SK-N-SH (cell line): Measurements from ENCODE around the gene ANGPTL7. TPM values are rescaled to one million over a fixed set of nuclear protein-coding genes. Genes with fewer than 3 reads are reported as not detected.

ENCODE experiments used
- CTCF ChIA-PET: fragments of 300-600, 350-600 bp; formaldehyde crosslinking; extraction: SDS; loops from one replicate; lab custom pipeline; 2021; lab: Yijun Ruan, JAX
- POLR2A ChIA-PET: fragments of 350-600 bp; sonication (Branson Sonifier 250); formaldehyde crosslinking; extraction: SDS; loops from one replicate; lab custom pipeline; 2020; ENCODE audit warnings: antibody characterized with exemption, inconsistent platforms; lab: Yijun Ruan, JAX
- DNase-seq: peaks from one replicate; pipeline ENCODE4 v3.0.0; 2012
- H2AFZ ChIP-seq: fragments of 200-600 bp; sonication (generic); 2 replicates; pipeline ENCODE4 v1.8.1; 2016; ENCODE audit warnings: antibody characterized with exemption, mild to moderate bottlenecking, low read depth
- H3F3A ChIP-seq: fragments of 200-600 bp; sonication (generic); replicated peaks from 2 replicates; pipeline ENCODE3; 2016; ENCODE audit warnings: antibody characterized with exemption, mild to moderate bottlenecking; ENCODE audit not compliant: insufficient read depth
- H3K27ac ChIP-seq, 2 experiments: fragments of 200-500 bp in 1 of 2; fragments of 200-600 bp in 1 of 2; sonication (Bioruptor generic) in 1 of 2; sonication (generic), shearing (Covaris generic) in 1 of 2; 2 replicates each; pipeline versions ENCODE4 v1.5.1 to v1.6.1; 2014 to 2016; ENCODE audit warnings: low read depth in 2 of 2, inconsistent platforms in 1 of 2, low read length in 1 of 2, mild to moderate bottlenecking in 1 of 2, mixed read lengths in 1 of 2
- H3K27me3 ChIP-seq: fragments of 200-600 bp; sonication (generic), shearing (Covaris generic); 2 replicates; pipeline ENCODE4 v1.6.1; 2016; ENCODE audit warnings: mixed run types; ENCODE audit not compliant: insufficient read depth
- H3K36me3 ChIP-seq, 2 experiments: fragments of 200-500 bp in 1 of 2; fragments of 200-600 bp in 1 of 2; sonication (Bioruptor generic) in 1 of 2; sonication (generic) in 1 of 2; replicated peaks in 1 of 2; 2 replicates each; pipeline versions ENCODE3 to v1.5.1; 2014 to 2016; ENCODE audit warnings: low read length in 1 of 2, mild to moderate bottlenecking in 1 of 2; ENCODE audit not compliant: insufficient read depth in 2 of 2, control insufficient read depth in 1 of 2
- H3K4me1 ChIP-seq, 2 experiments: fragments of 200-500 bp in 1 of 2; fragments of 200-600 bp in 1 of 2; sonication (Bioruptor generic) in 1 of 2; sonication (generic), shearing (Covaris generic) in 1 of 2; 2 replicates each; pipeline versions ENCODE4 v1.5.1 to v1.6.1; 2014 to 2016; ENCODE audit warnings: low read depth in 1 of 2, low read length in 1 of 2, mixed run types in 1 of 2; ENCODE audit not compliant: insufficient read depth in 2 of 2, control insufficient read depth in 1 of 2
- H3K4me2 ChIP-seq: fragments of 200-600 bp; sonication (generic), shearing (Covaris generic); 2 replicates; pipeline ENCODE4 v1.6.1; 2017; ENCODE audit warnings: mixed run types
- H3K4me3 ChIP-seq, 2 experiments: fragments of 200-500 bp in 1 of 2; fragments of 200-600 bp in 1 of 2; sonication (Bioruptor generic) in 1 of 2; sonication (generic), shearing (Covaris generic) in 1 of 2; 2 replicates each; pipeline versions ENCODE4 v1.5.1 to v1.8.1; 2014 to 2016; ENCODE audit warnings: low read depth in 2 of 2, inconsistent platforms in 1 of 2, low read length in 1 of 2, mild to moderate bottlenecking in 1 of 2, mixed read lengths in 1 of 2, moderate library complexity in 1 of 2
- H3K79me2 ChIP-seq: fragments of 200-600 bp; sonication (generic); 2 replicates; pipeline ENCODE4 v1.8.1; 2017; ENCODE audit warnings: mild to moderate bottlenecking; ENCODE audit not compliant: insufficient read depth
- H3K9ac ChIP-seq: fragments of 200-600 bp; sonication (generic); 2 replicates; pipeline ENCODE4 v1.6.1; 2017; ENCODE audit warnings: mixed run types
- H3K9me2 ChIP-seq: fragments of 200-600 bp; sonication (generic); 2 replicates; pipeline ENCODE4 v1.6.1; 2017; ENCODE audit warnings: mixed run types
- H3K9me3 ChIP-seq: fragments of 200-600 bp; sonication (generic); 2 replicates; pipeline ENCODE4 v1.6.1; 2017; ENCODE audit warnings: mixed run types, mild to moderate bottlenecking, moderate library complexity
- H4K20me1 ChIP-seq: fragments of 200-600 bp; sonication (generic); 2 replicates; pipeline ENCODE4 v1.6.1; 2017; ENCODE audit warnings: mild to moderate bottlenecking, mixed run types; ENCODE audit not compliant: insufficient read depth
- EP300 ChIP-seq, 2 experiments: IDR thresholded peaks; 2 replicates each; pipeline versions ENCODE4 v1.4.0 to v1.6.1; 2012; ENCODE audit warnings: borderline replicate concordance in 1 of 2, low read depth in 1 of 2, low read length in 1 of 2
- EZH2phosphoT487 ChIP-seq: fragments of 200-600 bp; sonication (generic); IDR thresholded peaks from 2 replicates; pipeline ENCODE4 v1.6.1; 2017; ENCODE audit warnings: low read depth, mixed run types, mild to moderate bottlenecking, antibody characterized with exemption, moderate library complexity, borderline replicate concordance
- FOXJ3 ChIP-seq: sonication (generic); formaldehyde crosslinking; IDR thresholded peaks from 2 replicates; pipeline ENCODE4 v1.5.1; 2020; ENCODE audit warnings: mild to moderate bottlenecking, missing genetic modification reagents
- FOXM1 ChIP-seq: IDR thresholded peaks from 2 replicates; pipeline ENCODE4 v1.4.0; 2012; ENCODE audit warnings: low read depth, mild to moderate bottlenecking
- MEF2A ChIP-seq: IDR thresholded peaks from 2 replicates; pipeline ENCODE4 v1.4.0; 2012; ENCODE audit warnings: low read depth, borderline replicate concordance
- MXI1 ChIP-seq: IDR thresholded peaks from 2 replicates; pipeline ENCODE4 v1.6.1; 2012; ENCODE audit warnings: mild to moderate bottlenecking, low read depth, low read length, improper control_type of control experiment
- NFIC ChIP-seq: IDR thresholded peaks from 2 replicates; pipeline ENCODE4 v1.4.0; 2012; ENCODE audit warnings: borderline replicate concordance
- PBX3 ChIP-seq: IDR thresholded peaks from 2 replicates; pipeline ENCODE4; 2012
- POLR2AphosphoS5 ChIP-seq: IDR thresholded peaks from 2 replicates; pipeline ENCODE4 v1.6.1; 2012; ENCODE audit warnings: low read depth, low read length
- REST ChIP-seq: IDR thresholded peaks from 2 replicates; pipeline ENCODE4 v1.6.1; 2012; ENCODE audit warnings: mild to moderate bottlenecking, low read depth, low read length, moderate library complexity
- RXRA ChIP-seq: IDR thresholded peaks from 2 replicates; pipeline ENCODE4 v1.4.0; 2012; ENCODE audit warnings: low read depth, mild to moderate bottlenecking, borderline replicate concordance
- SMC3 ChIP-seq: IDR thresholded peaks from 2 replicates; pipeline ENCODE4 v1.6.1; 2012; ENCODE audit warnings: low read depth, low read length, improper control_type of control experiment
- TAF1 ChIP-seq: IDR thresholded peaks from 2 replicates; pipeline ENCODE4 v1.6.1; 2012; ENCODE audit warnings: low read depth, mild to moderate bottlenecking, low read length, moderate library complexity, borderline replicate concordance
- TCF12 ChIP-seq: IDR thresholded peaks from 2 replicates; pipeline ENCODE4 v1.4.0; 2012
- USF1 ChIP-seq: IDR thresholded peaks from 2 replicates; pipeline ENCODE4 v1.4.0; 2012; ENCODE audit warnings: low read depth, borderline replicate concordance
- USF2 ChIP-seq: fragments of 150-350 bp; IDR thresholded peaks from 2 replicates; pipeline ENCODE4 v1.6.1; 2017; ENCODE audit warnings: antibody characterized with exemption, low read length, low read depth, borderline replicate concordance
- WGBS: methylation state at CpG from one replicate; pipeline ENCODE4 v1.1.6; 2017; ENCODE audit warnings: low lambda C conversion rate; 5-methylcytosine and 5-hydroxymethylcytosine counted together
- polyA plus RNA-seq, 3 experiments: library from polyadenylated mRNA; depleted of rRNA; stranded (reverse); fragments of >200 nt; gene quantifications; 2 replicates each; pipeline ENCODE4 v1.2.3, GENCODE V29; 2012

Gene ANGPTL7
- polyA plus RNA-seq, 1 of the 3 experiments (the other 2 are of a cell fraction), result 0.08 TPM

- H3K9me3 ChIP-seq, result no peaks in the 10 kb centered on the region
- H3K27me3 ChIP-seq, result no peaks in the 10 kb centered on the region
- H3K9ac ChIP-seq, result no peak overlapping the region
- peaks cover 78 to 80% of the 10 kb centered on the region in 2 experiments for H3K36me3 ChIP-seq
- H4K20me1 ChIP-seq, result no peaks in the 10 kb centered on the region
- H2AFZ ChIP-seq, result no peak overlapping the region
- H3K4me2 ChIP-seq, result no peak overlapping the region
- no peaks in the 10 kb centered on the region for H3F3A ChIP-seq
- no peaks in the 10 kb centered on the region for H3K9me2 ChIP-seq
- POLR2A ChIA-PET, result no interaction called here
- H3K4me3 ChIP-seq, result no peak overlapping the region
- TF ChIP-seq RXRA, result no peak
- TF ChIP-seq REST, result no peak
- TF ChIP-seq USF1, result no peak
- TF ChIP-seq MEF2A, result no peak
- TF ChIP-seq MXI1, result no peak
- TF ChIP-seq POLR2AphosphoS5, result no peak
- TF ChIP-seq SMC3, result no peak
- no peak for TF ChIP-seq NFIC
- no peak for TF ChIP-seq EZH2phosphoT487
- TF ChIP-seq PBX3, result no peak
- no peak for TF ChIP-seq FOXM1
- TF ChIP-seq TAF1, result no peak
- no peak for TF ChIP-seq EP300 (IDR thresholded peaks at IDR 0.05; ENCODE audit: borderline replicate concordance in 1 of 2, low read depth in 1 of 2, low read length in 1 of 2)
- no peak for TF ChIP-seq TCF12
- TF ChIP-seq USF2, result no peak
- no peak for TF ChIP-seq FOXJ3 (CRISPR knock-in tag)
- H3K27ac ChIP-seq, result no peak overlapping the region
- CTCF ChIA-PET, result interaction anchor here (1.0 to 2.8 kb wide), 3 partner anchors 14 to 174 kb away, joined by 3 to 14 read pairs (median 3); no protein-coding TSS in a partner anchor
- no peaks in the 10 kb centered on the region for H3K79me2 ChIP-seq
- DNase-seq, result no peak
- 95% methylated on average over 12 of the region's 12 CpGs for WGBS
- no peaks in the 10 kb centered on the region for H3K4me1 ChIP-seq
Observed at GRCh38 chr1:11211925-11212587, 22.9 kb downstream of the ANGPTL7 start.
